Measurements from ENCODE around the gene HS3ST4.

HS3ST4 gene

DNA sequence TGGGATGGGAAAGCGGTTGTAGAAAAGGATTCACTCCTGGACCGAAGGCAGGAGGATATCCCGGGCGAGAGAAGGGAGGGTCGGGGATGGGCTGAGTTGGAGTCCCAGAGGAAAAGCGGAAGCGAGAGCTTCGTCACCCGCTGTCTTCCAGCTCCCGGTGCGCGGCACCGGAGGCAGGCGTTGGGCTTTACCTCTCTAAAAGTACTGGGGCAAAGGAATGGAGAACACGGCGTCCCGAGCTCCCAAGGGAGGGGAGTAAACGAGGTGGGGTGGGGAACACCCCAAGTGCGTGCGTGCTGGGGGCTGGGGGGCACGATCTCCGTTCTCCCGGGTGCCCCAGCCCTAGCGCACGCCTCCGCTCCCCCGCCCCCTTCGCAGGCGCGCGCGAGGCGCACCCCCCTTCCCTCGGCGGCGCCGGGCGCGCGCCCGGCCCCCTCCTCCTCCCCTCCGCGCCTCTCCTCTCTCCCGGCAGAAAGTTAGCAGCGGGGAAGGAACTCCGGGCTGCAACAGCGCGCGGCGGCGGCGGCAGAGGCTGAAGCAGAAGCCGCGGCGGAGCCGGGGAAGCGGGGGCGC lies at the start of gene HS3ST4:
Gene HS3ST4 (plus strand): TSS at position 441 of the 573 bp plus-strand sequence.
- peak within 1 kb of the TSS in 2 of 5 donors; percentile 47 to 50 for H3K4me3 ChIP-seq (ENCODE audit: low read depth in 1 of 5, low read length in 5 of 5)
- peaks cover 0 to 10% (median 0%) of the 10 kb centered on the region in 5 donors for H3K4me1 ChIP-seq (ENCODE audit: control insufficient read depth in 5 of 5, insufficient read depth in 5 of 5, low read length in 5 of 5)
- H3K36me3 ChIP-seq (ENCODE audit: control insufficient read depth in 5 of 5, insufficient read depth in 5 of 5, low read length in 5 of 5): no peaks in the 10 kb centered on the region
- no peak within 1 kb of the TSS for H3K9ac ChIP-seq (ENCODE audit: low read length in 5 of 5)
- H3K27ac ChIP-seq (ENCODE audit: low read depth, low read length): no peak within 1 kb of the TSS
- H3K27me3 ChIP-seq (ENCODE audit: control insufficient read depth in 5 of 5, insufficient read depth in 4 of 5, low read length in 5 of 5): peaks cover 15 to 38% (median 34%) of the 10 kb centered on the region in 5 donors
- no peaks in the 10 kb centered on the region for H3K9me3 ChIP-seq (ENCODE audit: control insufficient read depth in 5 of 5, low read length in 5 of 5)

GRCh38 chr16:25643633-25644032 lies 48.1 kb upstream of the HS3ST4 start:
- Histone ChIP-seq H3K9me3 (ENCODE audit: control insufficient read depth in 5 of 5, low read length in 5 of 5) (peaks cover 0 to 2% (median 0%) of the 10 kb centered on the region in 5 donors), H3K27me3 (ENCODE audit: control insufficient read depth in 5 of 5, insufficient read depth in 4 of 5, low read length in 5 of 5) (peaks cover 0 to 4% (median 0%) of the 10 kb centered on the region in 5 donors), H3K4me3 (ENCODE audit: low read depth in 1 of 5, low read length in 5 of 5) (no peak overlapping the region), H3K36me3 (ENCODE audit: control insufficient read depth in 5 of 5, insufficient read depth in 5 of 5, low read length in 5 of 5) (no peaks in the 10 kb centered on the region), H3K9ac (ENCODE audit: low read length in 5 of 5) (no peak overlapping the region), H3K27ac (ENCODE audit: low read depth, low read length) (no peak overlapping the region), H3K4me1 (ENCODE audit: control insufficient read depth in 5 of 5, insufficient read depth in 5 of 5, low read length in 5 of 5) (no peaks in the 10 kb centered on the region)

DNA sequence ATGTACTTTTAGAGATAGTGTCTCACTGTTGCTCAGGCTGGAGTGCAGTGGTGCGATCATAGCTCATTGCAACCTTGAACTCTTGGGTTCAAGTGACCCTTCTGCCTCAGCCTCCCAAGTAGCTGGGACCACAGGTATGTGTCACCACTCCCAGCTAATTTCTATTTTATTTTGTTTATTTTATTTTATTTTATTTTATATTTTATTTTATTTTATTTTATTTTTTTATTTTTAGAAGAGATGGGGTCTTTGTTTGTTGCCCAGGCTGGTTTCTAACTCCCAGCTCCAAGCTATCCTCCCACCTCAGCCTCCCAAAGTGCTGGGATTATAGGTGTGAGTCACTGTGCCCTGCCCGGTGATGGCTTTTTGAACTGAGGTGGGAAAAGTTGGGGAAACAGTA lies 35.1 kb upstream of the HS3ST4 start:
- H3K4me1 ChIP-seq (ENCODE audit: control insufficient read depth in 5 of 5, insufficient read depth in 5 of 5, low read length in 5 of 5): no peaks in the 10 kb centered on the region
- H3K9ac ChIP-seq (ENCODE audit: low read length in 5 of 5): no peak overlapping the region
- H3K27me3 ChIP-seq (ENCODE audit: control insufficient read depth in 5 of 5, insufficient read depth in 4 of 5, low read length in 5 of 5): no peaks in the 10 kb centered on the region
- H3K4me3 ChIP-seq (ENCODE audit: low read depth in 1 of 5, low read length in 5 of 5): no peak overlapping the region
- no peaks in the 10 kb centered on the region for H3K36me3 ChIP-seq (ENCODE audit: control insufficient read depth in 5 of 5, insufficient read depth in 5 of 5, low read length in 5 of 5)
- H3K9me3 ChIP-seq (ENCODE audit: control insufficient read depth in 5 of 5, low read length in 5 of 5): peaks cover 0 to 8% (median 3%) of the 10 kb centered on the region in 5 donors
- H3K27ac ChIP-seq (ENCODE audit: low read depth, low read length): no peak overlapping the region

GRCh38 chr16:25676820-25677219 lies 14.9 kb upstream of the HS3ST4 start:
- H3K4me1 ChIP-seq (ENCODE audit: control insufficient read depth in 5 of 5, insufficient read depth in 5 of 5, low read length in 5 of 5): no peaks in the 10 kb centered on the region
- H3K27me3 ChIP-seq (ENCODE audit: control insufficient read depth in 5 of 5, insufficient read depth in 4 of 5, low read length in 5 of 5): no peaks in the 10 kb centered on the region
- H3K9ac ChIP-seq (ENCODE audit: low read length in 5 of 5): no peak overlapping the region
- no peaks in the 10 kb centered on the region for H3K9me3 ChIP-seq (ENCODE audit: control insufficient read depth in 5 of 5, low read length in 5 of 5)
- no peaks in the 10 kb centered on the region for H3K36me3 ChIP-seq (ENCODE audit: control insufficient read depth in 5 of 5, insufficient read depth in 5 of 5, low read length in 5 of 5)
- H3K4me3 ChIP-seq (ENCODE audit: low read depth in 1 of 5, low read length in 5 of 5): no peak overlapping the region
- H3K27ac ChIP-seq (ENCODE audit: low read depth, low read length): no peak overlapping the region

- Histone ChIP-seq H3K27me3 (ENCODE audit: control insufficient read depth in 5 of 5, insufficient read depth in 4 of 5, low read length in 5 of 5) (no peaks in the 10 kb centered on the region), H3K4me3 (ENCODE audit: low read depth in 1 of 5, low read length in 5 of 5) (no peak overlapping the region), H3K4me1 (ENCODE audit: control insufficient read depth in 5 of 5, insufficient read depth in 5 of 5, low read length in 5 of 5) (no peaks in the 10 kb centered on the region), H3K27ac (ENCODE audit: low read depth, low read length) (no peak overlapping the region), H3K9ac (ENCODE audit: low read length in 5 of 5) (no peak overlapping the region), H3K9me3 (ENCODE audit: control insufficient read depth in 5 of 5, low read length in 5 of 5) (no peaks in the 10 kb centered on the region), H3K36me3 (ENCODE audit: control insufficient read depth in 5 of 5, insufficient read depth in 5 of 5, low read length in 5 of 5) (no peaks in the 10 kb centered on the region)
Observed at GRCh38 chr16:25679511-25679910, 12.2 kb upstream of the HS3ST4 start.

GRCh38 chr16:25689137-25689836 lies 2.5 kb upstream of the HS3ST4 start:
- Histone ChIP-seq H3K9ac (ENCODE audit: low read length in 5 of 5) (no peak overlapping the region), H3K4me3 (ENCODE audit: low read depth in 1 of 5, low read length in 5 of 5) (no peak overlapping the region), H3K27me3 (ENCODE audit: control insufficient read depth in 5 of 5, insufficient read depth in 4 of 5, low read length in 5 of 5) (peaks cover 14 to 28% (median 27%) of the 10 kb centered on the region in 5 donors), H3K27ac (ENCODE audit: low read depth, low read length) (no peak overlapping the region), H3K36me3 (ENCODE audit: control insufficient read depth in 5 of 5, insufficient read depth in 5 of 5, low read length in 5 of 5) (no peaks in the 10 kb centered on the region), H3K9me3 (ENCODE audit: control insufficient read depth in 5 of 5, low read length in 5 of 5) (no peaks in the 10 kb centered on the region), H3K4me1 (ENCODE audit: control insufficient read depth in 5 of 5, insufficient read depth in 5 of 5, low read length in 5 of 5) (peaks cover 0 to 10% (median 0%) of the 10 kb centered on the region in 5 donors)

- H3K27ac ChIP-seq (ENCODE audit: low read depth, low read length): no peak overlapping the region
- H3K4me1 ChIP-seq (ENCODE audit: control insufficient read depth in 5 of 5, insufficient read depth in 5 of 5, low read length in 5 of 5): peaks cover 0 to 10% (median 0%) of the 10 kb centered on the region in 5 donors
- peaks cover 14 to 35% (median 32%) of the 10 kb centered on the region in 5 donors for H3K27me3 ChIP-seq (ENCODE audit: control insufficient read depth in 5 of 5, insufficient read depth in 4 of 5, low read length in 5 of 5)
- no peaks in the 10 kb centered on the region for H3K36me3 ChIP-seq (ENCODE audit: control insufficient read depth in 5 of 5, insufficient read depth in 5 of 5, low read length in 5 of 5)
- no peak overlapping the region for H3K9ac ChIP-seq (ENCODE audit: low read length in 5 of 5)
- H3K4me3 ChIP-seq (ENCODE audit: low read depth in 1 of 5, low read length in 5 of 5): no peak overlapping the region
- H3K9me3 ChIP-seq (ENCODE audit: control insufficient read depth in 5 of 5, low read length in 5 of 5): no peaks in the 10 kb centered on the region
Observed at GRCh38 chr16:25690552-25691143, 1.1 kb upstream of the HS3ST4 start.

DNA sequence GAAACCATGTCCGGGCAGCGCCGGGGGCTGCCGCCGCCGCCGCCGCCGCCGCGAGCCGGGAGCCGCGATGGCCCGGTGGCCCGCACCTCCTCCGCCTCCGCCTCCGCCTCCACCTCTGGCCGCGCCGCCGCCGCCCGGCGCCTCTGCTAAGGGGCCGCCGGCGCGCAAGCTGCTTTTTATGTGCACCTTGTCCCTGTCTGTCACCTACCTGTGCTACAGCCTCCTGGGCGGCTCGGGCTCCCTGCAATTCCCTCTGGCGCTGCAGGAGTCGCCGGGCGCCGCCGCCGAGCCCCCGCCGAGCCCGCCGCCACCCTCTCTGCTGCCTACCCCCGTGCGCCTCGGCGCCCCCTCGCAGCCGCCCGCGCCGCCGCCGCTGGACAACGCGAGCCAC lies 587 bp downstream of the HS3ST4 start:
- H3K27me3 ChIP-seq (ENCODE audit: control insufficient read depth in 5 of 5, insufficient read depth in 4 of 5, low read length in 5 of 5): peaks cover 19 to 41% (median 36%) of the 10 kb centered on the region in 5 donors
- H3K27ac ChIP-seq (ENCODE audit: low read depth, low read length): no peak overlapping the region
- H3K4me3 ChIP-seq (ENCODE audit: low read depth in 1 of 5, low read length in 5 of 5): no peak overlapping the region
- no peaks in the 10 kb centered on the region for H3K36me3 ChIP-seq (ENCODE audit: control insufficient read depth in 5 of 5, insufficient read depth in 5 of 5, low read length in 5 of 5)
- no peak overlapping the region for H3K9ac ChIP-seq (ENCODE audit: low read length in 5 of 5)
- H3K9me3 ChIP-seq (ENCODE audit: control insufficient read depth in 5 of 5, low read length in 5 of 5): no peaks in the 10 kb centered on the region
- H3K4me1 ChIP-seq (ENCODE audit: control insufficient read depth in 5 of 5, insufficient read depth in 5 of 5, low read length in 5 of 5): peaks cover 0 to 10% (median 0%) of the 10 kb centered on the region in 5 donors

GRCh38 chr16:25692742-25693508 lies 1.2 kb downstream of the HS3ST4 start:
- Histone ChIP-seq H3K36me3 (ENCODE audit: control insufficient read depth in 5 of 5, insufficient read depth in 5 of 5, low read length in 5 of 5) (no peaks in the 10 kb centered on the region), H3K9me3 (ENCODE audit: control insufficient read depth in 5 of 5, low read length in 5 of 5) (no peaks in the 10 kb centered on the region), H3K27me3 (ENCODE audit: control insufficient read depth in 5 of 5, insufficient read depth in 4 of 5, low read length in 5 of 5) (peaks cover 19 to 41% (median 36%) of the 10 kb centered on the region in 5 donors), H3K4me1 (ENCODE audit: control insufficient read depth in 5 of 5, insufficient read depth in 5 of 5, low read length in 5 of 5) (peaks cover 0 to 10% (median 0%) of the 10 kb centered on the region in 5 donors), H3K4me3 (ENCODE audit: low read depth in 1 of 5, low read length in 5 of 5) (no peak overlapping the region), H3K9ac (ENCODE audit: low read length in 5 of 5) (no peak overlapping the region), H3K27ac (ENCODE audit: low read depth, low read length) (no peak overlapping the region)

Data from subcutaneous abdominal adipose tissue (tissue), 5 donors.